Stimulated activated CD4-positive, alpha-beta T cell treated with anti-CD3 and anti-CD28 coated beads, Interleukin-4, amount 100 ng/mL, for 24 hours (primary cell): ENCODE results near the gene WEE1.

Experiments used
- DNase-seq: peaks from one replicate; pipeline ENCODE4 v3.0.0-alpha.2; 2020

WEE1 gene

GRCh38 chr11:9567401-9567800, 6.1 kb upstream of the WEE1 start:
- no peak for DNase-seq

- DNase-seq: no peak
These were observed 5.2 kb upstream of the WEE1 start for GRCh38 chr11:9568161-9568853.

- DNase-seq: no peak
These were observed 4.4 kb upstream of the WEE1 start for GRCh38 chr11:9568854-9569587.

- no peak for DNase-seq
These were observed 3.8 kb upstream of the WEE1 start for GRCh38 chr11:9569588-9570164.

GRCh38 chr11:9570313-9571025, 3.0 kb upstream of the WEE1 start:
- no peak for DNase-seq

- no peak for DNase-seq
These were observed 2.3 kb upstream of the WEE1 start for GRCh38 chr11:9571071-9571762.

GRCh38 chr11:9571763-9572115, 1.7 kb upstream of the WEE1 start:
- DNase-seq: no peak

- DNase-seq: peak; percentile 16
These were observed 528 bp downstream of the WEE1 start for GRCh38 chr11:9573775-9574621.

- peak; percentile 14 for DNase-seq
These were observed 1.3 kb downstream of the WEE1 start for GRCh38 chr11:9574622-9575259.

- DNase-seq: no peak
These were observed 2.1 kb downstream of the WEE1 start for GRCh38 chr11:9575260-9576240.

GRCh38 chr11:9576701-9577381, 3.4 kb downstream of the WEE1 start:
- no peak for DNase-seq

GRCh38 chr11:9577556-9577955, 4.1 kb downstream of the WEE1 start:
- no peak for DNase-seq

GRCh38 chr11:9580894-9581293, 7.4 kb downstream of the WEE1 start:
- no peak for DNase-seq

GRCh38 chr11:9581556-9582161, 8.2 kb downstream of the WEE1 start:
- DNase-seq: no peak

- no peak for DNase-seq
These were observed 17.2 kb downstream of the WEE1 start for GRCh38 chr11:9590717-9591116.

GRCh38 chr11:9594267-9595046, 21.0 kb downstream of the WEE1 start:
- DNase-seq: no peak

GRCh38 chr11:9596926-9597464, 23.5 kb downstream of the WEE1 start:
- DNase-seq: no peak

GRCh38 chr11:9600166-9600565, 26.7 kb downstream of the WEE1 start:
- no peak for DNase-seq
